CD4-positive, alpha-beta T cell (primary cell): Measurements from ENCODE around the gene NPW. TPM values are rescaled to one million over a fixed set of nuclear protein-coding genes. Genes with fewer than 3 reads are reported as not detected.

Experiments used
- ATAC-seq: fragments of 200-7000 bp; cut with Tn5 transposase; one replicate; pipeline ENCODE4 v1.10.0; 2022; ENCODE audit warnings: mild to moderate bottlenecking; ENCODE audit not compliant: poor library complexity
- CTCF ChIA-PET: fragments of 350-600 bp; sonication (Branson Sonifier 250); formaldehyde crosslinking; loops from one replicate; lab custom pipeline; 2021; ENCODE audit warnings: antibody characterized with exemption, inconsistent platforms; lab: Charles Lee
- POLR2A ChIA-PET: fragments of 350-600 bp; sonication (Branson Sonifier 250); formaldehyde crosslinking; loops from one replicate; lab custom pipeline; 2021; ENCODE audit warnings: antibody characterized with exemption, inconsistent platforms; lab: Charles Lee
- DNase-seq, 14 experiments: peaks; one replicate each; pipeline ENCODE4 v3.0.0-alpha.2; 2013 to 2020; ENCODE audit warnings: mixed read lengths in 2 of 14
- H3K27ac ChIP-seq, 2 donors: one replicate each; pipeline versions ENCODE4 v1.5.1 to v1.7.0; 2013; ENCODE audit warnings: low read length in 2 of 2, low read depth in 1 of 2, mild to moderate bottlenecking in 1 of 2
- H3K27me3 ChIP-seq, 2 experiments: 1 replicate in 1 of 2; 2 replicates in 1 of 2; pipeline versions ENCODE4 v1.6.1 to v1.7.0; 2013; ENCODE audit warnings: low read length in 2 of 2, control low read depth in 1 of 2, mild to moderate bottlenecking in 1 of 2, moderate library complexity in 1 of 2; ENCODE audit not compliant: insufficient read depth in 2 of 2, control insufficient read depth in 1 of 2
- H3K36me3 ChIP-seq: one replicate; pipeline ENCODE4 v1.6.1; 2013; ENCODE audit warnings: low read length, control low read depth; ENCODE audit not compliant: insufficient read depth
- H3K4me1 ChIP-seq: one replicate; pipeline ENCODE4 v1.6.1; 2013; ENCODE audit warnings: low read length, control low read depth; ENCODE audit not compliant: insufficient read depth
- H3K4me3 ChIP-seq: one replicate; pipeline ENCODE4 v1.5.1; 2013; ENCODE audit warnings: mild to moderate bottlenecking, low read length, moderate library complexity
- H3K9me3 ChIP-seq, 2 experiments: 1 replicate in 1 of 2; 2 replicates in 1 of 2; pipeline versions ENCODE4 v1.6.1 to v1.7.0; 2013; ENCODE audit warnings: low read length in 2 of 2, mild to moderate bottlenecking in 2 of 2, control low read depth in 1 of 2, moderate library complexity in 1 of 2; ENCODE audit not compliant: control insufficient read depth in 1 of 2, insufficient read depth in 1 of 2
- H3K27ac Mint-ChIP-seq: one replicate; pipeline ENCODE4 v1.8.0; 2020; ENCODE audit warnings: mixed read lengths
- H3K27me3 Mint-ChIP-seq: one replicate; pipeline ENCODE4 v1.8.0; 2021; ENCODE audit warnings: mixed read lengths
- H3K36me3 Mint-ChIP-seq: one replicate; pipeline ENCODE4 v1.8.0; 2021; ENCODE audit warnings: low read depth, mixed read lengths
- H3K4me1 Mint-ChIP-seq: one replicate; pipeline ENCODE4 v1.8.0; 2021; ENCODE audit warnings: low read depth, mixed read lengths
- H3K4me3 Mint-ChIP-seq: one replicate; pipeline ENCODE4 v1.8.0; 2020; ENCODE audit warnings: mild to moderate bottlenecking, mixed read lengths
- H3K9me3 Mint-ChIP-seq: one replicate; pipeline ENCODE4 v1.8.0; 2020; ENCODE audit warnings: mixed read lengths
- CTCF ChIP-seq: fragments of 200-600 bp; IDR thresholded peaks from one replicate; pipeline ENCODE4 v1.8.0; 2022; ENCODE audit warnings: antibody characterized with exemption, mild to moderate bottlenecking
- intact Hi-C, 2 experiments: fragments of 100-400 bp; cut with DNase I in 1 of 2; cut with micrococcal nuclease in 1 of 2; formaldehyde crosslinking; loops; one replicate each; pipeline versions ENCODE4 v1.15.1 to v1.9.0; 2023 to 2025; cut with DNase I, micrococcal nuclease
- total RNA-seq, 174 experiments: library from RNA in 2 of 174; stranded (reverse) in 2 of 174; gene quantifications; one replicate each; pipeline ENCODE4 v1.2.3 and lab custom pipeline; 2021 to 2026

NPW gene
- total RNA-seq, 2 experiments from 2014 or later, result 0.80 TPM; not detected in 1

GRCh38 chr16:1992704-1993317 lies 26.8 kb upstream of the NPW start:
- H3K27ac Mint-ChIP-seq, result peak overlapping the region; percentile 78
- Histone ChIP-seq H3K9me3 (peaks cover 0 to 18% of the 10 kb centered on the region in 2 experiments), H3K4me1 (peaks cover 26% of the 10 kb centered on the region), H3K4me3 (no peak overlapping the region), H3K36me3 (peaks cover 5% of the 10 kb centered on the region), H3K27me3 (peaks cover 13 to 15% of the 10 kb centered on the region in 2 experiments), H3K27ac (peak overlapping the region in 1 of 2 donors; percentile 21)
- ChIA-PET POLR2A (interaction anchor here (1.0 to 5.1 kb wide), 6 partner anchors 9 to 162 kb away, joined by 3 to 55 read pairs (median 13); partner anchors contain the start of genes GFER, NOXO1, RPS2 and TBL3), CTCF (interaction anchor here (1.0 to 3.2 kb wide), 3 partner anchors 11 to 148 kb away, joined by 6 to 17 read pairs (median 6); no protein-coding TSS in a partner anchor)
- no peaks in the 10 kb centered on the region for H3K9me3 Mint-ChIP-seq
- peaks cover 26% of the 10 kb centered on the region for H3K4me1 Mint-ChIP-seq
- no peak for TF ChIP-seq CTCF
- ATAC-seq (no peak), DNase-seq (no peak)
- peaks cover 5% of the 10 kb centered on the region for H3K36me3 Mint-ChIP-seq
- no peak overlapping the region for H3K4me3 Mint-ChIP-seq
- intact Hi-C loops, result loop anchor here in 1 of 2 experiments (1.0 to 5.0 kb wide), 3 partner anchors 16 to 51 kb away; partner anchors contain the start of genes MSRB1 and ZNF598
- peaks cover 19% of the 10 kb centered on the region for H3K27me3 Mint-ChIP-seq

GRCh38 chr16:1993731-1994131 lies 25.9 kb upstream of the NPW start:
- peak overlapping the region; percentile 82 for H3K4me3 Mint-ChIP-seq
- no peak for TF ChIP-seq CTCF
- Histone ChIP-seq H3K36me3 (peaks cover 14% of the 10 kb centered on the region), H3K27me3 (peaks cover 13 to 15% of the 10 kb centered on the region in 2 experiments), H3K4me3 (no peak overlapping the region), H3K27ac (peak overlapping the region in 1 of 2 donors; percentile 44), H3K9me3 (peaks cover 0 to 18% of the 10 kb centered on the region in 2 experiments), H3K4me1 (peaks cover 26% of the 10 kb centered on the region)
- H3K36me3 Mint-ChIP-seq, result peaks cover 13% of the 10 kb centered on the region
- H3K27me3 Mint-ChIP-seq, result peaks cover 12% of the 10 kb centered on the region
- peak overlapping the region; percentile 78 for H3K27ac Mint-ChIP-seq
- no peak for ATAC-seq
- ChIA-PET CTCF (interaction anchor here (1.0 to 2.5 kb wide), 2 partner anchors 10 to 23 kb away, joined by 6 to 7 read pairs; no protein-coding TSS in a partner anchor), POLR2A (interaction anchor here (0.6 to 5.1 kb wide), 7 partner anchors 10 to 161 kb away, joined by 3 to 55 read pairs (median 5); partner anchors contain the start of genes GFER, NOXO1, RPS2 and TBL3)
- DNase-seq, result peak in 2 of 14 experiments; percentile 58 to 63
- H3K9me3 Mint-ChIP-seq, result no peaks in the 10 kb centered on the region
- H3K4me1 Mint-ChIP-seq, result peaks cover 23% of the 10 kb centered on the region
- intact Hi-C loops, result loop anchor here in 1 of 2 experiments (5.0 kb wide), 1 partner anchor 51 kb away; the partner anchor contains the start of gene MSRB1

GRCh38 chr16:1997494-1998359 lies 21.9 kb upstream of the NPW start:
- H3K27me3 ChIP-seq, result no peaks in the 10 kb centered on the region
- Mint-ChIP-seq H3K27ac (no peak overlapping the region), H3K9me3 (no peaks in the 10 kb centered on the region), H3K27me3 (no peaks in the 10 kb centered on the region), H3K4me1 (peaks cover 6% of the 10 kb centered on the region), H3K4me3 (no peak overlapping the region), H3K36me3 (peaks cover 38% of the 10 kb centered on the region)
- ATAC-seq (no peak), DNase-seq (no peak)
- ChIA-PET CTCF (no interaction called here), POLR2A (interaction anchor here (0.7 to 1.7 kb wide), 3 partner anchors 14 to 158 kb away, joined by 3 to 4 read pairs (median 4); partner anchors contain the start of genes GFER, RPS2 and TRAF7)
- H3K9me3 ChIP-seq, result peaks cover 0 to 6% of the 10 kb centered on the region in 2 experiments
- no peak overlapping the region for H3K4me3 ChIP-seq
- TF ChIP-seq CTCF, result no peak
- intact Hi-C loops, result no loop called here
- no peaks in the 10 kb centered on the region for H3K4me1 ChIP-seq
- H3K27ac ChIP-seq, result no peak overlapping the region
- H3K36me3 ChIP-seq, result peaks cover 51% of the 10 kb centered on the region
